ENCODE measurements around the gene PAQR8. TPM values are rescaled to one million over a fixed set of nuclear protein-coding genes. Genes with fewer than 3 reads are reported as not detected.

Gene PAQR8
- total and polyA plus RNA-seq, 2 of the 13 experiments (the other 11 are each of a cell fraction or from before 2014, with no cell fraction given), result 37.7 to 50.7 TPM

GRCh38 chr6:52423971-52424381 lies 62.0 kb downstream of the PAQR8 start (continued):
- TF ChIP-seq CBX2 (IDR thresholded peaks at IDR 0.05; ENCODE audit: low read depth, low read length) (no peak), CBX2 (CRISPR knock-in tag; IDR thresholded peaks at IDR 0.05; ENCODE audit: low read depth) (no peak), ZNF713 (CRISPR knock-in tag; IDR thresholded peaks at IDR 0.05) (no peak), ASH2L (IDR thresholded peaks at IDR 0.05; ENCODE audit: insufficient read length, low read depth, low read length) (no peak), ZNF350 (CRISPR knock-in tag; IDR thresholded peaks at IDR 0.05; ENCODE audit: borderline replicate concordance, low read depth) (no peak), ELF3 (CRISPR knock-in tag; IDR thresholded peaks at IDR 0.05) (peak; percentile 11; the same call in 1 of the 2 replicates), ATAD3A (CRISPR knock-in tag; IDR thresholded peaks at IDR 0.05) (no peak), SYNCRIP (IDR thresholded peaks at IDR 0.05; ENCODE audit: insufficient read depth, low read depth, low read length) (no peak), ZBTB38 (CRISPR knock-in tag; IDR thresholded peaks at IDR 0.05) (0 out of 2 replicates have a peak, but pooled peaks have one; percentile 53), TEAD3 (CRISPR knock-in tag; optimal IDR thresholded peaks at IDR 0.05; ENCODE audit: borderline replicate concordance) (peak; percentile 70), FOSL2 (CRISPR knock-in tag; IDR thresholded peaks at IDR 0.05) (peak; percentile 84), SNRNP70 (IDR thresholded peaks at IDR 0.05; ENCODE audit: low read depth, low read length) (no peak), ZEB1 (IDR thresholded peaks at IDR 0.05; ENCODE audit: insufficient replicate concordance, low read depth) (no peak), ZNF839 (CRISPR knock-in tag; IDR thresholded peaks at IDR 0.05; ENCODE audit: borderline replicate concordance) (no peak), SIX4 (CRISPR knock-in tag; IDR thresholded peaks at IDR 0.05) (no peak), FOSL1 (CRISPR knock-in tag; IDR thresholded peaks at IDR 0.05; ENCODE audit: borderline replicate concordance) (peak; percentile 55; the same call in 1 of the 2 replicates), CEBPB (IDR thresholded peaks at IDR 0.05; ENCODE audit: borderline replicate concordance, low read depth, low read length) (no peak), HDAC1 (CRISPR knock-in tag; IDR thresholded peaks at IDR 0.05) (no peak), AKAP8 (CRISPR knock-in tag; IDR thresholded peaks at IDR 0.05) (no peak), ZFP62 (CRISPR knock-in tag; IDR thresholded peaks at IDR 0.05) (no peak), HMG20A (CRISPR knock-in tag; IDR thresholded peaks at IDR 0.05; ENCODE audit: borderline replicate concordance) (peak; percentile 19; the same call in 1 of the 2 replicates), KDM6A (CRISPR knock-in tag; IDR thresholded peaks at IDR 0.05; ENCODE audit: low read depth) (no peak), MATR3 (CRISPR knock-in tag; IDR thresholded peaks at IDR 0.05) (no peak), SAP130 (CRISPR knock-in tag; IDR thresholded peaks at IDR 0.05; ENCODE audit: low read depth) (peak; percentile 26; the same call in 1 of the 2 replicates), KAT8 (CRISPR knock-in tag; IDR thresholded peaks at IDR 0.05) (0 out of 2 replicates have a peak, but pooled peaks have one; percentile 16), ZIK1 (CRISPR knock-in tag; IDR thresholded peaks at IDR 0.05; ENCODE audit: borderline replicate concordance, low read depth) (no peak), POGZ (CRISPR knock-in tag; IDR thresholded peaks at IDR 0.05) (no peak)
- TF ChIP-seq, protein P1, sequence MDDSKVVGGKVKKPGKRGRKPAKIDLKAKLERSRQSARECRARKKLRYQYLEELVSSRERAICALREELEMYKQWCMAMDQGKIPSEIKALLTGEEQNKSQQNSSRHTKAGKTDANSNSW (CRISPR knock-in tag; IDR thresholded peaks at IDR 0.05; ENCODE audit: borderline replicate concordance), result no peak
